Natural killer cell (primary cell): ENCODE data around the gene CRIM1. TPM values are rescaled to one million over a fixed set of nuclear protein-coding genes. Genes with fewer than 3 reads are reported as not detected.

Experiments used
- ATAC-seq, 3 donors: fragments of 150-1000 bp in 2 of 3; fragments of 200-7000 bp in 1 of 3; cut with Tn5 transposase; 1 replicate in 1 of 3; 2 replicates in 2 of 3; pipeline ENCODE4 v1.10.0; 2021; ENCODE audit warnings: mild to moderate bottlenecking in 2 of 3, moderate library complexity in 2 of 3
- DNase-seq, 2 donors: peaks; one replicate each; pipeline versions ENCODE4 v3.0.0 to v3.0.0-alpha.2; 2013 to 2021; ENCODE audit warnings: mixed read lengths in 1 of 2
- H3K27ac ChIP-seq: one replicate; pipeline ENCODE4 v1.5.1; 2013; ENCODE audit warnings: mild to moderate bottlenecking, low read length
- H3K27me3 ChIP-seq: one replicate; pipeline ENCODE4 v1.6.1; 2013; ENCODE audit warnings: low read length; ENCODE audit not compliant: control insufficient read depth, insufficient read depth
- H3K36me3 ChIP-seq: one replicate; pipeline ENCODE4 v1.6.1; 2013; ENCODE audit warnings: low read length; ENCODE audit not compliant: control insufficient read depth, insufficient read depth
- H3K4me1 ChIP-seq: one replicate; pipeline ENCODE4 v1.6.1; 2013; ENCODE audit warnings: low read length; ENCODE audit not compliant: control insufficient read depth, insufficient read depth
- H3K4me3 ChIP-seq: one replicate; pipeline ENCODE4 v1.5.1; 2013; ENCODE audit warnings: low read length
- H3K9me3 ChIP-seq: one replicate; pipeline ENCODE4 v1.6.1; 2013; ENCODE audit warnings: low read length; ENCODE audit not compliant: control insufficient read depth, insufficient read depth
- H3K27ac Mint-ChIP-seq, 2 donors: one replicate each; pipeline ENCODE4 v1.8.0; 2022; ENCODE audit warnings: mild to moderate bottlenecking in 2 of 2, mixed read lengths in 2 of 2, moderate library complexity in 1 of 2
- H3K27me3 Mint-ChIP-seq, 2 donors: one replicate each; pipeline ENCODE4 v1.8.0; 2022; ENCODE audit warnings: low read depth in 2 of 2, mixed read lengths in 2 of 2
- H3K36me3 Mint-ChIP-seq: one replicate; pipeline ENCODE4 v1.8.0; 2022; ENCODE audit warnings: mixed read lengths
- H3K4me1 Mint-ChIP-seq, 2 donors: one replicate each; pipeline ENCODE4 v1.8.0; 2022; ENCODE audit warnings: mixed read lengths in 2 of 2
- H3K4me3 Mint-ChIP-seq: one replicate; pipeline ENCODE4 v1.8.0; 2022; ENCODE audit warnings: mild to moderate bottlenecking, moderate library complexity, mixed read lengths
- H3K9me3 Mint-ChIP-seq, 2 donors: one replicate each; pipeline ENCODE4 v1.8.0; 2022; ENCODE audit warnings: mixed read lengths in 2 of 2
- CTCF ChIP-seq: fragments of 200-600 bp; IDR thresholded peaks from one replicate; pipeline ENCODE4 v1.8.0; 2022; ENCODE audit warnings: antibody characterized with exemption
- WGBS: methylation state at CpG from one replicate; pipeline ENCODE4 v1.1.7; 2013; ENCODE audit warnings: missing lambda C conversion rate; ENCODE audit not compliant: insufficient coverage; 5-methylcytosine and 5-hydroxymethylcytosine counted together
- intact Hi-C: fragments of 100-400 bp; cut with micrococcal nuclease; formaldehyde crosslinking; loops from one replicate; pipeline ENCODE4 v1.14.2; 2022
- total RNA-seq, 4 donors: library from RNA; stranded (reverse); fragments of 120-200 nt in 1 of 4; gene quantifications; one replicate each; pipeline versions ENCODE4 v1.2.3 to v1.2.4, GENCODE V29; 2013 to 2022

The CRIM1 gene
- total RNA-seq, 3 donors from 2014 or later (not counting 1 experiment from before 2014, with no cell fraction given) = 19.3 to 34.1 (median 32.9) TPM

GRCh38 chr2:36462311-36462935 lies 106.8 kb downstream of the CRIM1 start:
- H3K27ac Mint-ChIP-seq = no peak overlapping the region
- Histone ChIP-seq H3K9me3 (no peaks in the 10 kb centered on the region), H3K27ac (no peak overlapping the region), H3K4me1 (peaks cover 5% of the 10 kb centered on the region), H3K4me3 (no peak overlapping the region), H3K36me3 (no peaks in the 10 kb centered on the region), H3K27me3 (no peaks in the 10 kb centered on the region)
- no peak for TF ChIP-seq CTCF
- peaks cover 11% of the 10 kb centered on the region in 2 donors for H3K4me1 Mint-ChIP-seq
- no peak for DNase-seq
- intact Hi-C loops = no loop called here
- no peaks in the 10 kb centered on the region for H3K36me3 Mint-ChIP-seq
- 95% methylated on average over 5 of the region's 6 CpGs for WGBS
- no peak for ATAC-seq
- no peaks in the 10 kb centered on the region for H3K9me3 Mint-ChIP-seq
- H3K27me3 Mint-ChIP-seq = no peaks in the 10 kb centered on the region
- H3K4me3 Mint-ChIP-seq = no peak overlapping the region

GRCh38 chr2:36463365-36463764 lies 107.8 kb downstream of the CRIM1 start:
- H3K9me3 Mint-ChIP-seq = no peaks in the 10 kb centered on the region
- peaks cover 5% of the 10 kb centered on the region for H3K4me1 ChIP-seq

GRCh38 chr2:36464006-36464721 lies 108.6 kb downstream of the CRIM1 start:
- Histone ChIP-seq H3K4me3 (no peak overlapping the region), H3K9me3 (no peaks in the 10 kb centered on the region), H3K4me1 (peaks cover 5% of the 10 kb centered on the region), H3K36me3 (no peaks in the 10 kb centered on the region), H3K27ac (no peak overlapping the region), H3K27me3 (no peaks in the 10 kb centered on the region)
- intact Hi-C loops = no loop called here
- DNase-seq (no peak), ATAC-seq (no peak)
- peaks cover 11% of the 10 kb centered on the region in 2 donors for H3K4me1 Mint-ChIP-seq
- no peak overlapping the region for H3K27ac Mint-ChIP-seq
- no peaks in the 10 kb centered on the region for H3K9me3 Mint-ChIP-seq
- H3K36me3 Mint-ChIP-seq = no peaks in the 10 kb centered on the region
- TF ChIP-seq CTCF = no peak
- H3K27me3 Mint-ChIP-seq = no peaks in the 10 kb centered on the region
- no peak overlapping the region for H3K4me3 Mint-ChIP-seq
- 46% methylated on average over 11 of the region's 11 CpGs for WGBS

More at GRCh38 chr2:36463365-36463764, 107.8 kb downstream of the CRIM1 start:
- Histone ChIP-seq H3K4me3 (no peak overlapping the region), H3K36me3 (no peaks in the 10 kb centered on the region), H3K9me3 (no peaks in the 10 kb centered on the region), H3K27me3 (no peaks in the 10 kb centered on the region), H3K27ac (no peak overlapping the region)
- Mint-ChIP-seq H3K27me3 (no peaks in the 10 kb centered on the region), H3K4me1 (peaks cover 11% of the 10 kb centered on the region in 2 donors), H3K36me3 (no peaks in the 10 kb centered on the region), H3K27ac (no peak overlapping the region), H3K4me3 (no peak overlapping the region)
- DNase-seq (no peak), ATAC-seq (no peak)
- WGBS = 81% methylated on average over 7 of the region's 7 CpGs
- intact Hi-C loops = no loop called here
- no peak for TF ChIP-seq CTCF
